Myometrial cell (primary cell): Measurements from ENCODE around the gene CTAG2. TPM values are rescaled to one million over a fixed set of nuclear protein-coding genes. Genes with fewer than 3 reads are reported as not detected.

Source experiments
- total RNA-seq: library from RNA; depleted of rRNA; stranded (reverse); fragments of >200 nt; gene quantifications from 2 replicates; pipeline ENCODE4 v1.2.3, GENCODE V29; 2015

The CTAG2 gene
- not detected in 2 replicates for total RNA-seq

DNA sequence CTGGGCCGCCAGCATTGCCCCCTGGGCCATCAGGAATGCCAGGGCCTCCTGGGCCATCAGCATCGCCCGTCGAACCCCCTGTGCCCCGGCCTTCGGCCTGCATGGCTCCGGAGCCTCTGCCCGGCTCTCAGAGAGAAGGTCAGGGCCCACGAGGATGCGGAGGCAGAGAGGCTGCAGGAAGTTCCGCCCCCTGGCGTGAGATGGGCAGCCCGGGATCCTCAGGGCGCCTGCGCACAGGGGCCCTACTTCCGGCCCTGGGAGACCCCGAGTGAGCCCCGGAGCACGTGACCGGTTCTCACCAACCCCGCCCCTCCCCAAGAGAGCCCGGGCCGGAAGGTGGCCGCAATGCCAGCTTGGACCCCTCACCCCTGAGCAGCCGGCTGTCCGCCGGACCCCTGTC, at the start of gene CTAG2:
Gene CTAG2 (minus strand): TSS at position 167 of the 400 bp plus-strand sequence. CDS start 64 bp downstream, at position 103.

GRCh38 chrX:154619182-154619581, 34.2 kb downstream of the CTAG2 start, which contains the start of gene CTAG1B:
Gene CTAG1B, minus strand, starts transcription at chrX:154619282. Its CDS starts 64 bp downstream, at chrX:154619218.

Other genes with a start within 250 kb of the CTAG2 start
- 91.1 and 95.0 TPM in 2 replicates for gene DNASE1L1, start 244.3 kb downstream of the CTAG2 start, total RNA-seq
- 20.8 and 21.4 TPM in 2 replicates for gene TAFAZZIN, start 242.0 kb downstream of the CTAG2 start, total RNA-seq
- 56.2 and 66.3 TPM in 2 replicates for gene ATP6AP1, start 224.9 kb downstream of the CTAG2 start, total RNA-seq
- 115 and 157 TPM in 2 replicates for gene GDI1, start 216.4 kb downstream of the CTAG2 start, total RNA-seq
- gene FAM50A, start 209.4 kb downstream of the CTAG2 start, total RNA-seq, result 56.9 and 62.8 TPM in 2 replicates
- 7.5 and 8.2 TPM in 2 replicates for gene PLXNA3, start 195.3 kb downstream of the CTAG2 start, total RNA-seq
- 14.1 and 29.2 TPM in 2 replicates for gene LAGE3, start 174.3 kb downstream of the CTAG2 start, total RNA-seq
- 28.2 and 44.1 TPM in 2 replicates for gene UBL4A, start 167.0 kb downstream of the CTAG2 start, total RNA-seq
- gene SLC10A3, start 162.9 kb downstream of the CTAG2 start, total RNA-seq, result 39.9 and 41.5 TPM in 2 replicates
- 34.6 and 44.3 TPM in 2 replicates for gene FAM3A, start 137.3 kb downstream of the CTAG2 start, total RNA-seq
- 117 and 142 TPM in 2 replicates for gene G6PD, start 106.7 kb downstream of the CTAG2 start, total RNA-seq
- gene IKBKG, start 106.0 kb downstream of the CTAG2 start, total RNA-seq, result 17.0 and 28.9 TPM in 2 replicates
- gene CTAG1A, start 68.4 kb downstream of the CTAG2 start, total RNA-seq, result not detected in 2 replicates
- not detected in 2 replicates for gene CTAG1B, start 34.3 kb downstream of the CTAG2 start, total RNA-seq
- 0.58 and 0.89 TPM in 2 replicates for gene GAB3, start 97.5 kb upstream of the CTAG2 start, total RNA-seq
- 18.2 and 25.7 TPM in 2 replicates for gene DKC1, start 109.3 kb upstream of the CTAG2 start, total RNA-seq
- 40.1 and 40.9 TPM in 2 replicates for gene MPP1, start 151.9 kb upstream of the CTAG2 start, total RNA-seq
- not detected in 2 replicates for gene SMIM9, start 181.1 kb upstream of the CTAG2 start, total RNA-seq
- 8.4 and 9.7 TPM in 2 replicates for gene F8A1, start 232.8 kb upstream of the CTAG2 start, total RNA-seq